ENCODE measurements around the gene UNC45B. TPM values are rescaled to one million over a fixed set of nuclear protein-coding genes. Genes with fewer than 3 reads are reported as not detected.

The UNC45B gene
- total and polyA plus RNA-seq, 2 of the 8 experiments (the other 6 are each of a cell fraction or from before 2014, with no cell fraction given), result 0.06 to 0.15 TPM

- Histone ChIP-seq H2BK5ac (ENCODE audit: low read depth, low read length) (no peak overlapping the region), H3K4ac (replicated peaks; ENCODE audit: insufficient read length, low read depth, low read length) (no peak overlapping the region), H3K79me2 (ENCODE audit: control insufficient read depth in 1 of 2, insufficient read depth in 2 of 2, low read length in 2 of 2) (no peaks in the 10 kb centered on the region), H2BK12ac (ENCODE audit: low read depth, low read length) (no peak overlapping the region), H2BK120ac (replicated peaks; ENCODE audit: low read depth, low read length) (no peak overlapping the region), H4K8ac (ENCODE audit: extremely low read depth, insufficient read depth, low read length) (no peak overlapping the region), H3K23me2 (ENCODE audit: low read depth, low read length) (no peaks in the 10 kb centered on the region), H3K4me1 (replicated peaks in 1 of 4; ENCODE audit: control insufficient read depth in 3 of 4, insufficient read depth in 4 of 4, low read length in 3 of 4) (no peaks in the 10 kb centered on the region), H4K20me1 (replicated peaks in 1 of 2; ENCODE audit: control insufficient read depth in 1 of 2, insufficient read depth in 2 of 2, low read length in 2 of 2) (no peaks in the 10 kb centered on the region), H2BK15ac (ENCODE audit: low read length) (no peak overlapping the region), H3K14ac (ENCODE audit: insufficient read length) (no peak overlapping the region), H4K5ac (ENCODE audit: insufficient read length, low read depth, low read length) (no peak overlapping the region), H3K23ac (ENCODE audit: insufficient read length) (no peak overlapping the region), H3K9ac (replicated peaks in 1 of 4; ENCODE audit: extremely low read depth in 1 of 4, low read depth in 3 of 4, low read length in 3 of 4) (no peak overlapping the region), H3K79me1 (ENCODE audit: low read depth, low read length) (no peaks in the 10 kb centered on the region; the same call in 1 of the 2 replicates), H3K4me2 (ENCODE audit: insufficient read depth in 1 of 2, low read depth in 2 of 2, low read length in 2 of 2) (no peak overlapping the region), H3K27ac (ENCODE audit: low read depth, low read length) (no peak overlapping the region), H3K56ac (replicated peaks; ENCODE audit: insufficient read length, low read depth, low read length) (no peak overlapping the region), H4K91ac (replicated peaks; ENCODE audit: insufficient read length, low read length) (no peak overlapping the region), H2AK5ac (ENCODE audit: low read depth, low read length) (no peak overlapping the region), H2BK20ac (ENCODE audit: low read length) (no peak overlapping the region), H3K36me3 (ENCODE audit: control insufficient read depth in 2 of 4, insufficient read depth in 4 of 4, low read length in 3 of 4) (no peaks in the 10 kb centered on the region), H2AFZ (ENCODE audit: low read length) (no peak overlapping the region), H3K27me3 (replicated peaks in 1 of 4; ENCODE audit: control insufficient read depth in 3 of 4, extremely low read depth in 1 of 4, insufficient read depth in 3 of 4, low read length in 3 of 4) (no peaks in the 10 kb centered on the region), H3K18ac (ENCODE audit: extremely low read depth, low read length) (no peak overlapping the region), H3K9me3 (ENCODE audit: insufficient read depth in 2 of 2, low read depth in 1 of 2, low read length in 1 of 2) (no peaks in the 10 kb centered on the region), H3K4me3 (ENCODE audit: extremely low read depth in 1 of 4, insufficient read depth in 2 of 4, low read depth in 3 of 4, low read length in 4 of 4) (no peak overlapping the region)
- CTCF ChIA-PET (ENCODE audit: partially characterized antibody), result interaction anchor here (1.0 kb wide), 1 partner anchor 17 kb away, joined by 3 read pairs; no protein-coding TSS in a partner anchor
- DNase-seq (ENCODE audit: low read depth in 1 of 2, low spot score in 2 of 2), result no peak
- POLR2A ChIA-PET (ENCODE audit: partially characterized antibody), result no interaction called here
- FAIRE-seq, result no peak
- WGBS, 2 experiments (ENCODE audit: extremely low coverage in 1 of 2, insufficient coverage in 1 of 2, insufficient read length in 1 of 2, insufficient replicate concordance in 2 of 2, low coverage in 1 of 2, low lambda C conversion rate in 2 of 2, missing lambda C conversion rate in 1 of 2), result 98% methylated on average over 7 of the region's 7 CpGs; no CpG with 5 or more reads in 1 of the 2 experiments
- TF ChIP-seq SP2 (IDR thresholded peaks at IDR 0.05; ENCODE audit: low read length), result no peak
- no peak for TF ChIP-seq NRF1 (IDR thresholded peaks at IDR 0.05; ENCODE audit: low read depth, low read length)
- TF ChIP-seq CBX8 (IDR thresholded peaks at IDR 0.05; ENCODE audit: borderline replicate concordance, low read depth, low read length), result no peak
- TF ChIP-seq SIRT6 (IDR thresholded peaks at IDR 0.05; ENCODE audit: low read length), result no peak
- no peak for TF ChIP-seq RFX5 (IDR thresholded peaks at IDR 0.05; ENCODE audit: borderline replicate concordance, low read depth, low read length)
- no peak for TF ChIP-seq SIN3A (conservative IDR thresholded peaks at IDR 0.05 in 1 of 2, IDR thresholded peaks at IDR 0.05 in 1 of 2; ENCODE audit: low read depth in 1 of 2, low read length in 2 of 2)
- no peak for TF ChIP-seq BCL11A (IDR thresholded peaks at IDR 0.05; ENCODE audit: low read depth in 2 of 2, low read length in 2 of 2)
- TF ChIP-seq POLR2AphosphoS5 (IDR thresholded peaks at IDR 0.05; ENCODE audit: low read depth, low read length), result no peak
- TF ChIP-seq KDM1A (IDR thresholded peaks at IDR 0.05; ENCODE audit: borderline replicate concordance, low read length), result no peak
- TF ChIP-seq FOSL1 (IDR thresholded peaks at IDR 0.05; ENCODE audit: insufficient read depth, low read depth, low read length), result no peak
- TF ChIP-seq YY1 (IDR thresholded peaks at IDR 0.05; ENCODE audit: low read depth, low read length), result no peak
- no peak for TF ChIP-seq CHD1 (IDR thresholded peaks at IDR 0.05; ENCODE audit: low read depth, low read length)
- no peak for TF ChIP-seq CTBP2 (IDR thresholded peaks at IDR 0.05; ENCODE audit: borderline replicate concordance, insufficient read depth, insufficient read length, low read length)
- no peak for TF ChIP-seq SUZ12 (IDR thresholded peaks at IDR 0.05; ENCODE audit: low read length)
These were observed 7.6 kb downstream of the UNC45B start for GRCh38 chr17:35155246-35155645.
